PFSK-1 (cell line): Measurements from ENCODE around the gene CAPN14.

Experiments
- FOXP2 ChIP-seq: optimal IDR thresholded peaks from 2 replicates; pipeline ENCODE3; 2011; ENCODE audit warnings: borderline replicate concordance, control low read depth, inconsistent platforms; ENCODE audit not compliant: insufficient read depth; ENCODE audit errors: extremely low read length, extremely low read depth
- POLR2AphosphoS5 ChIP-seq: IDR thresholded peaks from 2 replicates; pipeline ENCODE4 v1.6.1; 2012; ENCODE audit warnings: low read depth, mild to moderate bottlenecking, control low read depth, low read length, moderate library complexity
- REST ChIP-seq, 2 experiments: IDR thresholded peaks; 2 replicates each; pipeline versions ENCODE4 v1.6.1 to v1.8.0; 2011 to 2012; ENCODE audit warnings: low read depth in 2 of 2, low read length in 2 of 2, control low read depth in 1 of 2, inconsistent platforms in 1 of 2, mild to moderate bottlenecking in 1 of 2, moderate library complexity in 1 of 2; ENCODE audit not compliant: insufficient read depth in 1 of 2
- SIN3A ChIP-seq: IDR thresholded peaks from 2 replicates; pipeline ENCODE4 v1.6.1; 2012; ENCODE audit warnings: mild to moderate bottlenecking, low read length, moderate library complexity, borderline replicate concordance; ENCODE audit not compliant: insufficient read depth
- TAF1 ChIP-seq: IDR thresholded peaks from 2 replicates; pipeline ENCODE4 v1.6.1; 2012; ENCODE audit warnings: low read length, control low read depth, borderline replicate concordance; ENCODE audit not compliant: insufficient read depth

CAPN14 gene

GRCh38 chr2:31222071-31222470, 4.8 kb upstream of the CAPN14 start:
- TF ChIP-seq SIN3A (no peak), REST (IDR thresholded peaks at IDR 0.05; ENCODE audit: insufficient read depth in 1 of 2, low read depth in 2 of 2, low read length in 2 of 2) (no peak), POLR2AphosphoS5 (no peak), FOXP2 (no peak), TAF1 (no peak)

DNA sequence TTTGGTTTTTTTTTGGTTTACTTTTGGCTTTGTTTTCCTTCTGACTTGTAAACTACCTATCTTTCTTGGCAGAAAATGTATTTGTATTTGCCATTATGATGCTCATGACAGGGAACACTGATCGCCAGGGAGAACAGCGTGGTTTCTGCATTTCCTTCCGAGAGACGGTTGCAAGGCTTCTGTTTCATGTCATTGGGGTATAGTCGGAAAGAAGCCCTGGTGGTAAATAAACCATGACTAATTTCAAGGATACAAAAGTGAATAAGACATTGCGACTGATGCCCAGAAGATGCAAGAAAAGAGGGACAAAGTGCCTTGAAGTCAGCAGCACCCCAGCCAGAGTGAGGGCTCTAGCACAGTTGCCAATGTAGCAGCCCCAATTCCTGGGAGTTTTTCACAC, 4.2 kb upstream of the CAPN14 start:
- TF ChIP-seq POLR2AphosphoS5 (no peak), TAF1 (no peak), FOXP2 (no peak), SIN3A (no peak), REST (IDR thresholded peaks at IDR 0.05; ENCODE audit: insufficient read depth in 1 of 2, low read depth in 2 of 2, low read length in 2 of 2) (no peak)

DNA sequence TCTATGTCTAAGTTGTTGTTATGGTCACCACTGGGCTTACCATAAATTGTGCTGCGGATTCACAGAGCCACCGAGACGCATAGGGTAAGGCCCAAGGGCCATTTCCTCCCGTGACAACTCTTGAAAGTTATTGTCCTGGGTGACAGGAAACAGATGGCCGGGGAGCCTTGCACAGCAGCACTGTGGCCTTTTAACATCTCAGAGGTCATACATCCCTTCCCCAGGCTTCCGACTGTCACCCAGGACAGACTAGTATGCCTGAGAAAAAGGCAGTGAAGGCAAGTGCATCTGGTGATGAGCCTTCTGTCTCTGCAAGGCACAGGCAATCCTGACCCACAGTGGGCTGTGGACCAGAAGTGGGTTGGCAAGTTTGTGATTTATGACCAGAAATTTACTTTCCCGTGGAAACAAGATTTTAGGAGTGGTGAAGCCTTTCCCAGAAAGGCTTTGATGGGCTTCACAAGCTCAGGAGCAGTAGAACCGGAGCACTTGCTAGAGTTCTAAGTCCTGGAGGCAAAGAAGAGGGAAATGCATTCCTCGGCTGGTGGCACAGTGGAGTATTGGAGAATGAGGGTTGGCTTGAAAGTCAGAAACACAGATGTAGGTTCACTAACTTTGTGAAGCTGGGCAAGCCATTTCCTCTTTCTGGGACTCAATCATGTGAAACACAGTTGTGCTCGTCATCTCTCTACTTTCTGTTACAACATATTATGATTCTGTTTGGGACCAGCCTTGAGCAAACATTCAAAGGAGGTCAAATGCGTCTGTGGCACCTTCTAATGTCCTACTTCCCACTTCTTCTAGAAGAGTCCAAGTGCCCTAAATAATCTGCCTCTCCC, 2.0 kb upstream of the CAPN14 start:
- no peak for TF ChIP-seq REST (IDR thresholded peaks at IDR 0.05; ENCODE audit: insufficient read depth in 1 of 2, low read depth in 2 of 2, low read length in 2 of 2)
- no peak for TF ChIP-seq TAF1
- no peak for TF ChIP-seq SIN3A
- no peak for TF ChIP-seq FOXP2
- no peak for TF ChIP-seq POLR2AphosphoS5

GRCh38 chr2:31216734-31217133, 581 bp downstream of the CAPN14 start:
- TF ChIP-seq TAF1 (no peak), POLR2AphosphoS5 (no peak), REST (IDR thresholded peaks at IDR 0.05; ENCODE audit: insufficient read depth in 1 of 2, low read depth in 2 of 2, low read length in 2 of 2) (no peak), SIN3A (no peak), FOXP2 (no peak)
